GM12878 (cell line): ENCODE results near the gene TBC1D8. TPM values are rescaled to one million over a fixed set of nuclear protein-coding genes. Genes with fewer than 3 reads are reported as not detected.

Experiments used
- ATAC-seq: fragments of 200-7000 bp; cut with Tn5 transposase; 3 replicates; pipeline ENCODE4 v1.9.1; 2020; ENCODE audit warnings: mild to moderate bottlenecking, moderate library complexity
- BruUV-seq: library from RNA; stranded (reverse); fragments of 400-500 nt; replicated peaks from 2 replicates; lab custom pipeline; 2021; lab: Mats Ljungman, UMichigan
- CTCF ChIA-PET: fragments of 300-600 bp; sonication (Branson Sonifier 250); formaldehyde crosslinking; extraction: SDS; loops from one replicate; lab custom pipeline; 2021; ENCODE audit warnings: inconsistent platforms; lab: Yijun Ruan, JAX
- POLR2A ChIA-PET: fragments of 350-600 bp; formaldehyde crosslinking; extraction: SDS; loops from one replicate; lab custom pipeline; 2021; ENCODE audit warnings: inconsistent platforms; lab: Charles Lee
- RAD21 ChIA-PET: fragments of 300-600 bp; sonication (Branson Sonifier 250); formaldehyde crosslinking; loops from one replicate; lab custom pipeline; 2023; ENCODE audit warnings: antibody characterized with exemption; ENCODE audit not compliant: unreplicated experiment; lab: Charles Lee
- SMC1A ChIA-PET: fragments of 300-600 bp; sonication (Branson Sonifier 250); formaldehyde crosslinking; loops from one replicate; lab custom pipeline; 2023; ENCODE audit not compliant: unreplicated experiment, uncharacterized antibody; lab: Charles Lee
- DNase-seq: peaks from one replicate; pipeline ENCODE4 v3.0.0-alpha.2; 2011; ENCODE audit warnings: low read depth, low spot score
- FAIRE-seq: peaks from 3 replicates; lab custom pipeline; 2011; peaks lifted over from hg19 to GRCh38; lab: Jason Lieb, UNC
- H2AFZ ChIP-seq: 2 replicates; pipeline ENCODE4 v1.6.0; 2011; ENCODE audit warnings: low read depth, low read length, control low read depth; ENCODE audit not compliant: control insufficient read depth
- H3K27ac ChIP-seq: 2 replicates; pipeline ENCODE4 v1.5.1; 2011; ENCODE audit warnings: control low read depth; ENCODE audit not compliant: control insufficient read depth, insufficient read depth
- H3K27me3 ChIP-seq, 2 experiments: replicated peaks in 1 of 2; 2 replicates each; pipeline versions ENCODE4 v1.6.0 to v1.6.1; 2011; ENCODE audit warnings: low read length in 1 of 2; ENCODE audit not compliant: control insufficient read depth in 2 of 2, insufficient read depth in 2 of 2
- H3K36me3 ChIP-seq, 2 experiments: 2 replicates each; pipeline ENCODE4 v1.5.1; 2011; ENCODE audit warnings: low read length in 1 of 2; ENCODE audit not compliant: control insufficient read depth in 2 of 2, insufficient read depth in 2 of 2
- H3K4me1 ChIP-seq: 2 replicates; pipeline ENCODE4 v1.6.1; 2011; ENCODE audit warnings: mild to moderate bottlenecking, low read length, moderate library complexity, mixed read lengths; ENCODE audit not compliant: control insufficient read depth, insufficient read depth
- H3K4me2 ChIP-seq: 2 replicates; pipeline ENCODE4 v1.6.0; 2011; ENCODE audit warnings: control low read depth; ENCODE audit not compliant: control insufficient read depth, insufficient read depth
- H3K4me3 ChIP-seq: fragments of 200-600 bp; sonication (generic); 2 replicates; pipeline ENCODE4 v1.5.1; 2016
- H3K79me2 ChIP-seq: 2 replicates; pipeline ENCODE4 v1.6.0; 2011; ENCODE audit warnings: low read length; ENCODE audit not compliant: control insufficient read depth, insufficient read depth
- H3K9ac ChIP-seq: 2 replicates; pipeline ENCODE4 v1.8.0; 2011; ENCODE audit warnings: low read length, control low read depth, mixed read lengths; ENCODE audit not compliant: control insufficient read depth, insufficient read depth
- H3K9me3 ChIP-seq: replicated peaks from 3 replicates; pipeline ENCODE4 v1.5.1; 2011; ENCODE audit warnings: mild to moderate bottlenecking, low read length; ENCODE audit not compliant: control insufficient read depth, insufficient read depth
- H4K20me1 ChIP-seq: 2 replicates; pipeline ENCODE4 v1.6.0; 2011; ENCODE audit not compliant: control insufficient read depth, insufficient read depth
- CBX3 ChIP-seq: fragments of 200-600 bp; sonication (generic); IDR thresholded peaks from 2 replicates; pipeline ENCODE4 v1.6.1; 2016; ENCODE audit warnings: low read depth, borderline replicate concordance
- EZH2 ChIP-seq: IDR thresholded peaks from 2 replicates; pipeline ENCODE4 v1.6.1; 2012; ENCODE audit warnings: low read depth, mild to moderate bottlenecking, control low read depth, inconsistent platforms, low read length, borderline replicate concordance; ENCODE audit not compliant: control insufficient read depth
- KLF5 ChIP-seq: fragments of 450-650 bp; IDR thresholded peaks from 2 replicates; pipeline ENCODE4 v1.6.1; 2014; ENCODE audit warnings: mild to moderate bottlenecking; ENCODE audit not compliant: partially characterized antibody
- RB1 ChIP-seq: fragments of 450-650 bp; formaldehyde crosslinking; IDR thresholded peaks from 2 replicates; pipeline ENCODE4 v1.6.1; 2017; ENCODE audit warnings: mild to moderate bottlenecking, borderline replicate concordance
- RUNX3 ChIP-seq: IDR thresholded peaks from 2 replicates; pipeline ENCODE4 v1.6.1; 2012; ENCODE audit warnings: low read length, inconsistent platforms
- SIN3A ChIP-seq: IDR thresholded peaks from 2 replicates; pipeline ENCODE4 v1.6.1; 2012; ENCODE audit warnings: low read depth, low read length, improper control_type of control experiment
- SPI1 ChIP-seq: IDR thresholded peaks from 2 replicates; pipeline ENCODE4 v1.6.1; 2011; ENCODE audit warnings: low read depth, mild to moderate bottlenecking, low read length, moderate library complexity, borderline replicate concordance; ENCODE audit not compliant: insufficient read depth
- SRF ChIP-seq, 2 experiments: IDR thresholded peaks; 2 replicates each; pipeline ENCODE4 v1.6.1; 2011; ENCODE audit warnings: low read depth in 2 of 2, low read length in 2 of 2, mild to moderate bottlenecking in 1 of 2, moderate library complexity in 1 of 2
- ZBED1 ChIP-seq: IDR thresholded peaks from 2 replicates; pipeline ENCODE4 v1.6.1; 2016; ENCODE audit warnings: borderline replicate concordance
- ZNF217 ChIP-seq: fragments of 450-650 bp; IDR thresholded peaks from 2 replicates; pipeline ENCODE4 v1.6.1; 2017; ENCODE audit warnings: antibody characterized with exemption, mild to moderate bottlenecking
- ZNF274 ChIP-seq: IDR thresholded peaks from one replicate; pipeline ENCODE4 v1.8.0; 2011; ENCODE audit not compliant: insufficient read length, insufficient read depth
- WGBS: methylation state at CpG from one replicate; pipeline ENCODE4 v1.1.6; 2016; ENCODE audit warnings: low lambda C conversion rate; ENCODE audit not compliant: insufficient replicate concordance, insufficient coverage; ENCODE audit errors: missing lambda C conversion rate; 5-methylcytosine and 5-hydroxymethylcytosine counted together
- in situ Hi-C: fragments of 300-500 bp; cut with MboI; formaldehyde crosslinking; loops from 9 replicates; pipeline ENCODE4 v1.14.3; 2018; ENCODE audit warnings: mixed read lengths
- intact Hi-C: fragments of 100-400 bp; cut with micrococcal nuclease; formaldehyde crosslinking; loops from one replicate; pipeline ENCODE4 v1.14.2; 2022; ENCODE audit not compliant: unreplicated experiment
- polyA plus RNA-seq, 11 experiments: library from polyadenylated mRNA; depleted of rRNA in 4 of 11; unstranded in 6 of 11; stranded (reverse) in 5 of 11; fragments of >200 nt; fragmentation: Nextera tagmentation in 4 of 11; fragmentation: Illumina TruSeq in 1 of 11; extraction: Ambion mirVana in 4 of 11; extraction: Trizol in 1 of 11; gene quantifications; 1 replicate in 1 of 11; 2 replicates in 10 of 11; pipeline versions ENCODE4 v1.2.1 to v1.2.3, GENCODE V29; 2011 to 2016; ENCODE audit warnings: inconsistent platforms in 2 of 11, missing spikeins in 2 of 11, low read depth in 1 of 11
- total RNA-seq, 4 experiments: library from RNA; depleted of rRNA in 3 of 4; stranded (reverse); fragments of >200 nt in 3 of 4; fragmentation: Illumina TruSeq in 1 of 4; extraction: Trizol in 1 of 4; gene quantifications; 2 replicates each; pipeline versions ENCODE4 v1.2.1 to v1.2.3, GENCODE V29; 2013 to 2021
- TF ChIP-seq, protein P1 (sequence below): IDR thresholded peaks from 2 replicates; pipeline ENCODE4 v1.6.1; 2011; ENCODE audit warnings: mild to moderate bottlenecking, low read depth, low read length, moderate library complexity; ENCODE audit not compliant: insufficient replicate concordance

The TBC1D8 gene
- total and polyA plus RNA-seq, 10 of the 15 experiments (the other 5 are each of a cell fraction or from before 2014, with no cell fraction given), result 0.80 to 4.9 (median 4.4) TPM

DNA sequence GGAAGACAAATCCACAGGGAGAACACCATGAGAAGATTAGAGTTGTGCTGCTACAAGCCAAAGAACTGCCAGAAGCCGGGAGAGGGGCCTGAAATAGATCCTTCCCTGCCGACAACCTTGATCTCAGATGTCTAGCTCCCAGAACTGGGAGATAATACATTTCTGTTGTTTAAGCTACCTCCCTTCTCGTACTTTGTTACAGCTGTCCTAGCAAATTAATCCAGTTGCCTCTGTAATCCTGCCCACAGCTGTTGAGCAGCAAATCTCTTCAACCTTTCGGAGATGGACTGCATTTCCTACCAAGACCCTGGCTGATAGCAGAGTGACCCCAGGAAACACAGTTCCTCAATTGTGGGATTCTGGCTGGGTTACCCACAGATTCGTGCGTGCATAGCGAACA, 2.6 kb upstream of the TBC1D8 start:
- Histone ChIP-seq H3K4me1 (peaks cover 10% of the 10 kb centered on the region), H3K4me3 (no peak overlapping the region), H3K9ac (no peak overlapping the region), H3K36me3 (no peaks in the 10 kb centered on the region), H3K9me3 (no peaks in the 10 kb centered on the region), H3K27ac (no peak overlapping the region), H2AFZ (no peak overlapping the region), H4K20me1 (no peaks in the 10 kb centered on the region), H3K4me2 (no peak overlapping the region), H3K27me3 (peaks cover 0 to 3% of the 10 kb centered on the region in 2 experiments; a peak in 2 of 4 replicates), H3K79me2 (peaks cover 2% of the 10 kb centered on the region; the same call in 1 of the 2 replicates)
- ATAC-seq (no peak), FAIRE-seq (no peak), DNase-seq (no peak)
- intact Hi-C loops, result loop anchor here (2.0 to 5.0 kb wide), 2 partner anchors 65 to 546 kb away; no protein-coding TSS in a partner anchor
- ChIA-PET CTCF (interaction anchor here (1.2 to 4.4 kb wide), 4 partner anchors 111 to 141 kb away, joined by 5 to 46 read pairs (median 10); no protein-coding TSS in a partner anchor), SMC1A (interaction anchor here (0.7 to 6.5 kb wide), 3 partner anchors 9 to 147 kb away, joined by 3 to 29 read pairs (median 3); no protein-coding TSS in a partner anchor), RAD21 (interaction anchor here (1.1 to 4.2 kb wide), 2 partner anchors 13 to 118 kb away, joined by 6 to 29 read pairs; no protein-coding TSS in a partner anchor), POLR2A (no interaction called here)
- WGBS, result 56% methylated on average over 7 of the region's 7 CpGs
- BruUV-seq, result no TSS peak
- TF ChIP-seq EZH2 (no peak), SPI1 (0 out of 2 replicates have a peak, but pooled peaks have one; percentile 9)
- in situ Hi-C loops, result loop anchor here (5.0 to 10.0 kb wide), 2 partner anchors 111 to 539 kb away; no protein-coding TSS in a partner anchor

DNA sequence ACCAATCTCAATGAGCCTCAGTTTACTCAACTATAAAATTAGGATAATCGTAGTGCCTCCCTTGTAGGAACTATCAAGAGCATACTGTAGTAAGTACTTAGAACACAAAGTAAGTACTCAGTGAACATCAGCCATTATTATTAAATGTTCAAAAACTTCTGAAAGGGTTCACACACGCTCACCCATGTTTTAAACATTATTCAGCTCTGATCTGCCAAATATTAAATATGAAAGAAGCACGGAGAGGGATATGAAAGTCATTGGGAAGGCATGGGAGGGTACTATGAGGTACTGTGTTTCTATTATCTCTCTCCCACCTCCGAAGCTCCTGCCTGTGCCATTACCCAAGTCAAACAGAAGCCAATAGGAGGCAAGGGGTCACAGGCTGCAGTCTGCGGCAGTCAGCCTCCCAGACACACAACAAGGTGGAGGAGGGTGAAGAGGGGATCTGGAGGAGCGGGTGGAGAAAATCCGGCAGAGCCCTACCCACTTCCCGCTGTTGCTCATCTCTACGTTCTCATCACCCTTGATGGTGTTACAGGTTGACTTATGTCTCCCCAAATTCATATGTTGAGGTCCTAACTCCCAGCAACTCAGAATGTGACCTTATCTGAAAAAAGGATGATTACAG, 2.0 kb upstream of the TBC1D8 start:
- WGBS, result 63% methylated on average over 9 of the region's 9 CpGs
- H2AFZ ChIP-seq, result no peak overlapping the region
- intact Hi-C loops, result loop anchor here (2.0 to 5.0 kb wide), 2 partner anchors 64 to 546 kb away; no protein-coding TSS in a partner anchor
- H3K27ac ChIP-seq, result no peak overlapping the region
- CTCF ChIA-PET, result interaction anchor here (0.7 to 4.4 kb wide), 14 partner anchors 15 to 149 kb away, joined by 3 to 46 read pairs (median 4); no protein-coding TSS in a partner anchor
- H3K27me3 ChIP-seq, result peaks cover 0 to 3% of the 10 kb centered on the region in 2 experiments; a peak in 2 of 4 replicates
- TF ChIP-seq RUNX3 (no peak), ZBED1 (no peak), KLF5 (no peak), ZNF274 (no peak), CBX3 (no peak), SRF (IDR thresholded peaks at IDR 0.05; ENCODE audit: low read depth in 2 of 2, low read length in 2 of 2) (no peak), ZNF217 (no peak), SIN3A (no peak), RB1 (no peak)
- TF ChIP-seq, protein P1, sequence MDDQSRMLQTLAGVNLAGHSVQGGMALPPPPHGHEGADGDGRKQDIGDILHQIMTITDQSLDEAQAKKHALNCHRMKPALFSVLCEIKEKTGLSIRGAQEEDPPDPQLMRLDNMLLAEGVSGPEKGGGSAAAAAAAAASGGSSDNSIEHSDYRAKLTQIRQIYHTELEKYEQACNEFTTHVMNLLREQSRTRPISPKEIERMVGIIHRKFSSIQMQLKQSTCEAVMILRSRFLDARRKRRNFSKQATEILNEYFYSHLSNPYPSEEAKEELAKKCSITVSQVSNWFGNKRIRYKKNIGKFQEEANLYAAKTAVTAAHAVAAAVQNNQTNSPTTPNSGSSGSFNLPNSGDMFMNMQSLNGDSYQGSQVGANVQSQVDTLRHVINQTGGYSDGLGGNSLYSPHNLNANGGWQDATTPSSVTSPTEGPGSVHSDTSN, result no peak
- peaks cover 10% of the 10 kb centered on the region for H3K4me1 ChIP-seq
- ATAC-seq (no peak), DNase-seq (no peak), FAIRE-seq (no peak)
- SMC1A ChIA-PET, result interaction anchor here (0.6 to 6.5 kb wide), 10 partner anchors 9 to 141 kb away, joined by 3 to 29 read pairs (median 3); no protein-coding TSS in a partner anchor
- BruUV-seq, result no TSS peak
- no peaks in the 10 kb centered on the region for H3K9me3 ChIP-seq
- no peak overlapping the region for H3K9ac ChIP-seq
- RAD21 ChIA-PET, result interaction anchor here (0.6 to 4.2 kb wide), 7 partner anchors 13 to 608 kb away, joined by 3 to 29 read pairs (median 5); no protein-coding TSS in a partner anchor
- H3K4me3 ChIP-seq, result no peak overlapping the region
- peaks cover 2% of the 10 kb centered on the region; the same call in 1 of the 2 replicates for H3K79me2 ChIP-seq
- in situ Hi-C loops, result loop anchor here (5.0 to 10.0 kb wide), 2 partner anchors 111 to 538 kb away; no protein-coding TSS in a partner anchor
- POLR2A ChIA-PET, result interaction anchor here (0.6 to 1.0 kb wide), 2 partner anchors 89 to 455 kb away, joined by 3 read pairs; no protein-coding TSS in a partner anchor
- H3K36me3 ChIP-seq, result no peaks in the 10 kb centered on the region
- H3K4me2 ChIP-seq, result no peak overlapping the region
- no peaks in the 10 kb centered on the region for H4K20me1 ChIP-seq
